ENCODE results near the gene SLC19A1. TPM values are rescaled to one million over a fixed set of nuclear protein-coding genes. Genes with fewer than 3 reads are reported as not detected.

The SLC19A1 gene
- total and polyA plus RNA-seq, 4 donors = 8.4 to 28.0 (median 13.0) TPM

DNA sequence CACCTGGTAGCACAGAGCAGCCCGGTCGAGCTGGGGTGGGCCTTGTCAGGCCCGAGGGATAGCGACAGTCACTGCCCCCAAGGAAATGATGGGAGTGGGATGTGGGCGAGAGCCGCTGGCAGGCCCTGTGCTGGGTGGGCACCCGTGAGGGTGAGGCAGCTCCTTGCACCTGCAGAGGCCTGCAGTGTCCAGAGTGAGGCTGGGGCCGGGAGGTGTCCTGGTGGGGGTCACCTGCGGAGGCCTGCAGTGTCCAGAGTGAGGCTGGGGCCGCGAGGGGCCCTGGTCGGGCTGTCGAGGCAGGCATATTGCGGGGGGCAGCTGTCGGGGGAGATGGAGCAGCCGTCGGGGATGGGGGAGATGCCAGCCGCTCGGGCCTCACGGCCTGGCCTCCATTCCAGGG is 49.5 kb downstream of the SLC19A1 start:
- peaks cover 21 to 76% (median 33%) of the 10 kb centered on the region in 4 donors for H3K36me3 ChIP-seq (ENCODE audit: control insufficient read depth in 4 of 4, insufficient read depth in 3 of 4, low read depth in 1 of 4, low read length in 3 of 4)
- no peak overlapping the region for H3K4me3 ChIP-seq (ENCODE audit: low read depth in 1 of 3, low read length in 3 of 3)
- H3K9me3 ChIP-seq (ENCODE audit: control insufficient read depth in 4 of 4, low read length in 3 of 4) = no peaks in the 10 kb centered on the region
- no peaks in the 10 kb centered on the region for H3K4me1 ChIP-seq (ENCODE audit: control insufficient read depth in 4 of 4, insufficient read depth in 4 of 4, low read length in 3 of 4)
- DNase-seq (ENCODE audit: low spot score) = no peak
- no peaks in the 10 kb centered on the region for H3K27me3 ChIP-seq (ENCODE audit: control insufficient read depth in 4 of 4, insufficient read depth in 4 of 4, low read length in 3 of 4)
- WGBS = 95% methylated on average over 20 of the region's 20 CpGs
- no peak for TF ChIP-seq SP1 (IDR thresholded peaks at IDR 0.05)
- no peak for TF ChIP-seq RXRA (IDR thresholded peaks at IDR 0.05)
- TF ChIP-seq GABPA (IDR thresholded peaks at IDR 0.05 in 1 of 2, conservative IDR thresholded peaks at IDR 0.05 in 1 of 2) = no peak
- H3K9ac ChIP-seq (ENCODE audit: low read depth in 1 of 2, low read length in 2 of 2) = no peak overlapping the region
- no peak overlapping the region for H3K27ac ChIP-seq (ENCODE audit: low read depth in 1 of 2, low read length in 2 of 2)

DNA sequence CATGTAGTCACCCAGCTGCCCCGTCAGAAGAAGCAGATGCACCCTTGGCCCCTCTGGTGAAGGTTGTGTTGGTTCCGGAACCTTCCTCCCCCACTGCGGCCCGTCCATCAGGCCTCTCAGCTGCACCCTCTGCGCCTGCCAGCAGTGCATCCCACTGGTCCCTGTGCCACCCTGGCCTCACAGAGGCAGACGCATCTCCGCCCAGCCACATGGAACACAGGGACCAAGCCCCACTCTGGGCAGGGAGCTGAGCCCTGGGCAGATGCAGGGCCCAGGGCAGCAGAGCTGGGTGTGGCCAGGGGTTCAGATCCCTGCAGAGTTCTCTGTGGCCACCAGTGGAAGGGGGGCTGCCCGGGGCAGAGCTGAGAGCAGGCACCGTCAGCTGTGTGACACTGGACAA is 50.6 kb downstream of the SLC19A1 start:
- DNase-seq (ENCODE audit: low spot score) = no peak
- TF ChIP-seq SP1 (IDR thresholded peaks at IDR 0.05) = no peak
- TF ChIP-seq, protein P1, sequence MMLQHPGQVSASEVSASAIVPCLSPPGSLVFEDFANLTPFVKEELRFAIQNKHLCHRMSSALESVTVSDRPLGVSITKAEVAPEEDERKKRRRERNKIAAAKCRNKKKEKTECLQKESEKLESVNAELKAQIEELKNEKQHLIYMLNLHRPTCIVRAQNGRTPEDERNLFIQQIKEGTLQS (IDR thresholded peaks at IDR 0.05) = no peak
- Histone ChIP-seq H3K4me3 (ENCODE audit: low read depth in 1 of 3, low read length in 3 of 3) (no peak overlapping the region), H3K9ac (ENCODE audit: low read depth in 1 of 2, low read length in 2 of 2) (no peak overlapping the region), H3K27ac (ENCODE audit: low read depth in 1 of 2, low read length in 2 of 2) (peak overlapping the region in 1 of 2 donors; percentile 20), H3K36me3 (ENCODE audit: control insufficient read depth in 4 of 4, insufficient read depth in 3 of 4, low read depth in 1 of 4, low read length in 3 of 4) (peaks cover 19 to 75% (median 33%) of the 10 kb centered on the region in 4 donors), H3K4me1 (ENCODE audit: control insufficient read depth in 4 of 4, insufficient read depth in 4 of 4, low read length in 3 of 4) (no peaks in the 10 kb centered on the region), H3K27me3 (ENCODE audit: control insufficient read depth in 4 of 4, insufficient read depth in 4 of 4, low read length in 3 of 4) (no peaks in the 10 kb centered on the region), H3K9me3 (ENCODE audit: control insufficient read depth in 4 of 4, low read length in 3 of 4) (no peaks in the 10 kb centered on the region)
- WGBS = 92% methylated on average over 9 of the region's 9 CpGs

DNA sequence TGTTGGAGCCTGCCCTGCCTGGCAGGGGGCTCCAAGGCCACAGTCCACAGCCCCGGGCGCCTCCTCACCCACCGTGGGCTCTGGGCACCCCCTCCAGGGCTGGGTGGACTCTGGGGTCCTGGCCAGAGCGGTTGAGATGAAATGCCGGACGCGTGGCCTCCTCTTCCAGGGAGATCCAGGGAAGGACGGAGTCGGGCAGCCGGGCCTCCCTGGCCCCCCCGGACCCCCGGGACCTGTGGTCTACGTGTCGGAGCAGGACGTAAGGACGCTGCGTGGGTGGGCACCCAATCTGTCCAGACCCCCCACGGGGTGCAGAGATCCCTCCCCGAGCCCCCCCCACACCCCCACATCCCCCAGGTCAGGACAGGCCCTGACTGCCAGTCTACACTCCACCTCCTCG is 51.2 kb downstream of the SLC19A1 start:
- H3K4me3 ChIP-seq (ENCODE audit: low read depth in 1 of 3, low read length in 3 of 3) = no peak overlapping the region
- no peak overlapping the region for H3K9ac ChIP-seq (ENCODE audit: low read depth in 1 of 2, low read length in 2 of 2)
- H3K27ac ChIP-seq (ENCODE audit: low read depth in 1 of 2, low read length in 2 of 2) = no peak overlapping the region
- no peak for DNase-seq (ENCODE audit: low spot score)
- 93% methylated on average over 20 of the region's 20 CpGs for WGBS
- H3K4me1 ChIP-seq (ENCODE audit: control insufficient read depth in 4 of 4, insufficient read depth in 4 of 4, low read length in 3 of 4) = no peaks in the 10 kb centered on the region
- no peaks in the 10 kb centered on the region for H3K27me3 ChIP-seq (ENCODE audit: control insufficient read depth in 4 of 4, insufficient read depth in 4 of 4, low read length in 3 of 4)
- H3K36me3 ChIP-seq (ENCODE audit: control insufficient read depth in 4 of 4, insufficient read depth in 3 of 4, low read depth in 1 of 4, low read length in 3 of 4) = peaks cover 19 to 74% (median 31%) of the 10 kb centered on the region in 4 donors
- no peaks in the 10 kb centered on the region for H3K9me3 ChIP-seq (ENCODE audit: control insufficient read depth in 4 of 4, low read length in 3 of 4)
- TF ChIP-seq NR2F2 (IDR thresholded peaks at IDR 0.05) (no peak), JUND (IDR thresholded peaks at IDR 0.05) (no peak), RAD21 (IDR thresholded peaks at IDR 0.05) (no peak), HNF4G (IDR thresholded peaks at IDR 0.05) (no peak), GABPA (IDR thresholded peaks at IDR 0.05 in 1 of 2, conservative IDR thresholded peaks at IDR 0.05 in 1 of 2) (no peak), YY1 (IDR thresholded peaks at IDR 0.05) (no peak), RXRA (IDR thresholded peaks at IDR 0.05) (no peak), FOXA2 (IDR thresholded peaks at IDR 0.05) (no peak), FOXA1 (IDR thresholded peaks at IDR 0.05) (no peak), SP1 (IDR thresholded peaks at IDR 0.05) (no peak), TAF1 (conservative IDR thresholded peaks at IDR 0.05) (no peak), HNF4A (conservative IDR thresholded peaks at IDR 0.05) (no peak)
- TF ChIP-seq, protein P2, sequence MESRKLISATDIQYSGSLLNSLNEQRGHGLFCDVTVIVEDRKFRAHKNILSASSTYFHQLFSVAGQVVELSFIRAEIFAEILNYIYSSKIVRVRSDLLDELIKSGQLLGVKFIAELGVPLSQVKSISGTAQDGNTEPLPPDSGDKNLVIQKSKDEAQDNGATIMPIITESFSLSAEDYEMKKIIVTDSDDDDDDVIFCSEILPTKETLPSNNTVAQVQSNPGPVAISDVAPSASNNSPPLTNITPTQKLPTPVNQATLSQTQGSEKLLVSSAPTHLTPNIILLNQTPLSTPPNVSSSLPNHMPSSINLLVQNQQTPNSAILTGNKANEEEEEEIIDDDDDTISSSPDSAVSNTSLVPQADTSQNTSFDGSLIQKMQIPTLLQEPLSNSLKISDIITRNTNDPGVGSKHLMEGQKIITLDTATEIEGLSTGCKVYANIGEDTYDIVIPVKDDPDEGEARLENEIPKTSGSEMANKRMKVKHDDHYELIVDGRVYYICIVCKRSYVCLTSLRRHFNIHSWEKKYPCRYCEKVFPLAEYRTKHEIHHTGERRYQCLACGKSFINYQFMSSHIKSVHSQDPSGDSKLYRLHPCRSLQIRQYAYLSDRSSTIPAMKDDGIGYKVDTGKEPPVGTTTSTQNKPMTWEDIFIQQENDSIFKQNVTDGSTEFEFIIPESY (IDR thresholded peaks at IDR 0.05) = no peak
- TF ChIP-seq, protein P3, sequence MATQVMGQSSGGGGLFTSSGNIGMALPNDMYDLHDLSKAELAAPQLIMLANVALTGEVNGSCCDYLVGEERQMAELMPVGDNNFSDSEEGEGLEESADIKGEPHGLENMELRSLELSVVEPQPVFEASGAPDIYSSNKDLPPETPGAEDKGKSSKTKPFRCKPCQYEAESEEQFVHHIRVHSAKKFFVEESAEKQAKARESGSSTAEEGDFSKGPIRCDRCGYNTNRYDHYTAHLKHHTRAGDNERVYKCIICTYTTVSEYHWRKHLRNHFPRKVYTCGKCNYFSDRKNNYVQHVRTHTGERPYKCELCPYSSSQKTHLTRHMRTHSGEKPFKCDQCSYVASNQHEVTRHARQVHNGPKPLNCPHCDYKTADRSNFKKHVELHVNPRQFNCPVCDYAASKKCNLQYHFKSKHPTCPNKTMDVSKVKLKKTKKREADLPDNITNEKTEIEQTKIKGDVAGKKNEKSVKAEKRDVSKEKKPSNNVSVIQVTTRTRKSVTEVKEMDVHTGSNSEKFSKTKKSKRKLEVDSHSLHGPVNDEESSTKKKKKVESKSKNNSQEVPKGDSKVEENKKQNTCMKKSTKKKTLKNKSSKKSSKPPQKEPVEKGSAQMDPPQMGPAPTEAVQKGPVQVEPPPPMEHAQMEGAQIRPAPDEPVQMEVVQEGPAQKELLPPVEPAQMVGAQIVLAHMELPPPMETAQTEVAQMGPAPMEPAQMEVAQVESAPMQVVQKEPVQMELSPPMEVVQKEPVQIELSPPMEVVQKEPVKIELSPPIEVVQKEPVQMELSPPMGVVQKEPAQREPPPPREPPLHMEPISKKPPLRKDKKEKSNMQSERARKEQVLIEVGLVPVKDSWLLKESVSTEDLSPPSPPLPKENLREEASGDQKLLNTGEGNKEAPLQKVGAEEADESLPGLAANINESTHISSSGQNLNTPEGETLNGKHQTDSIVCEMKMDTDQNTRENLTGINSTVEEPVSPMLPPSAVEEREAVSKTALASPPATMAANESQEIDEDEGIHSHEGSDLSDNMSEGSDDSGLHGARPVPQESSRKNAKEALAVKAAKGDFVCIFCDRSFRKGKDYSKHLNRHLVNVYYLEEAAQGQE (IDR thresholded peaks at IDR 0.05) = no peak
- TF ChIP-seq, protein P1 (IDR thresholded peaks at IDR 0.05) = no peak
- TF ChIP-seq, protein P4, sequence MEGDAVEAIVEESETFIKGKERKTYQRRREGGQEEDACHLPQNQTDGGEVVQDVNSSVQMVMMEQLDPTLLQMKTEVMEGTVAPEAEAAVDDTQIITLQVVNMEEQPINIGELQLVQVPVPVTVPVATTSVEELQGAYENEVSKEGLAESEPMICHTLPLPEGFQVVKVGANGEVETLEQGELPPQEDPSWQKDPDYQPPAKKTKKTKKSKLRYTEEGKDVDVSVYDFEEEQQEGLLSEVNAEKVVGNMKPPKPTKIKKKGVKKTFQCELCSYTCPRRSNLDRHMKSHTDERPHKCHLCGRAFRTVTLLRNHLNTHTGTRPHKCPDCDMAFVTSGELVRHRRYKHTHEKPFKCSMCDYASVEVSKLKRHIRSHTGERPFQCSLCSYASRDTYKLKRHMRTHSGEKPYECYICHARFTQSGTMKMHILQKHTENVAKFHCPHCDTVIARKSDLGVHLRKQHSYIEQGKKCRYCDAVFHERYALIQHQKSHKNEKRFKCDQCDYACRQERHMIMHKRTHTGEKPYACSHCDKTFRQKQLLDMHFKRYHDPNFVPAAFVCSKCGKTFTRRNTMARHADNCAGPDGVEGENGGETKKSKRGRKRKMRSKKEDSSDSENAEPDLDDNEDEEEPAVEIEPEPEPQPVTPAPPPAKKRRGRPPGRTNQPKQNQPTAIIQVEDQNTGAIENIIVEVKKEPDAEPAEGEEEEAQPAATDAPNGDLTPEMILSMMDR (IDR thresholded peaks at IDR 0.05; ENCODE audit: low read depth, low read length, missing input control) = no peak
- TF ChIP-seq, protein P5, sequence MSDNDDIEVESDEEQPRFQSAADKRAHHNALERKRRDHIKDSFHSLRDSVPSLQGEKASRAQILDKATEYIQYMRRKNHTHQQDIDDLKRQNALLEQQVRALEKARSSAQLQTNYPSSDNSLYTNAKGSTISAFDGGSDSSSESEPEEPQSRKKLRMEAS (IDR thresholded peaks at IDR 0.05) = no peak
